GM18511 (cell line): Measurements from ENCODE around the gene ADTRP.
"Not testable (repeated sequence)": the region's sequence is repeated elsewhere in the genome, so short reads cannot be mapped to it uniquely, and the experiment has no call there.

Experiments used
- ATAC-seq: cut with Tn5 transposase; IDR thresholded peaks from one replicate; pipeline ENCODE4 v1.9.1; 2021; ENCODE audit warnings: mild to moderate bottlenecking, moderate library complexity; ENCODE audit not compliant: unreplicated experiment

The ADTRP gene

GRCh38 chr6:11702089-11702488 is 76.5 kb downstream of the ADTRP start:
- no peak for ATAC-seq

DNA sequence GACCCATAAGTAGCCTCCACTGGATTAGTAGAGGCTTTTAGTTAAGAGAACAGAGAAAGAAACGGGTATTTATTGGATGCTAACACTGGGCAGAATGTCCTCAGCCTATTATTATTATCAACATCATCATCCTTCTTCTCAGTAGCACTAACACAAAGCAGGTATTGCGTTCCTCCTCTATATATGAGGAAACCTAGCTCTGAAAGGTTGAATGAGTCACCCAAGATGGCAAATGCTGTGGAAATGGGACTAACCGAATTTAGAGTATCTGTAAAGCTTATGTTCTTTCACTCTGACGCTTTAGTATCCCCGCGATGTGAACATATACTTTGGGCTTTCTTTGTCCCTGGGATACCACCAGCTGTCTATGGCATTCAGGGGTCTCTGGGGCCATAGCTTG is 77.0 kb downstream of the ADTRP start:
- no peak for ATAC-seq

GRCh38 chr6:11700118-11700718 is 78.4 kb downstream of the ADTRP start:
- no peak for ATAC-seq

- no peak for ATAC-seq
Observed at GRCh38 chr6:11699576-11699975, 79.0 kb downstream of the ADTRP start.

- ATAC-seq, result no peak
Observed at GRCh38 chr6:11692451-11693376, 85.9 kb downstream of the ADTRP start.

GRCh38 chr6:11689847-11690246 is 88.8 kb downstream of the ADTRP start:
- no peak for ATAC-seq

- not testable (repeated sequence) for ATAC-seq
Observed at GRCh38 chr6:11689400-11689799, 89.2 kb downstream of the ADTRP start.

DNA sequence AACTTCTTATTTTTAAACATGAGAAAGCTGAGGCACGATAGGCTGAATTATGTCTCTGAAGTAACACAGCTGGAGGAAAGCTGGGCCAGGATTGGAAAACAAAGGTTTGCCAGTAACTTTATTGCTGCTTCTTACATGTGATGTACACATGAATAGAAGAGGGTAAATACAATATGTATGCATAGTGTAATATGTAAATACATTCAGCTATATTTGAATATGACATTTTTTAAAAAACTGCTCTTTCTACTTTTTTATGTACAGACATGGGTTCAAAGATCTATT is 90.2 kb downstream of the ADTRP start:
- no peak for ATAC-seq

DNA sequence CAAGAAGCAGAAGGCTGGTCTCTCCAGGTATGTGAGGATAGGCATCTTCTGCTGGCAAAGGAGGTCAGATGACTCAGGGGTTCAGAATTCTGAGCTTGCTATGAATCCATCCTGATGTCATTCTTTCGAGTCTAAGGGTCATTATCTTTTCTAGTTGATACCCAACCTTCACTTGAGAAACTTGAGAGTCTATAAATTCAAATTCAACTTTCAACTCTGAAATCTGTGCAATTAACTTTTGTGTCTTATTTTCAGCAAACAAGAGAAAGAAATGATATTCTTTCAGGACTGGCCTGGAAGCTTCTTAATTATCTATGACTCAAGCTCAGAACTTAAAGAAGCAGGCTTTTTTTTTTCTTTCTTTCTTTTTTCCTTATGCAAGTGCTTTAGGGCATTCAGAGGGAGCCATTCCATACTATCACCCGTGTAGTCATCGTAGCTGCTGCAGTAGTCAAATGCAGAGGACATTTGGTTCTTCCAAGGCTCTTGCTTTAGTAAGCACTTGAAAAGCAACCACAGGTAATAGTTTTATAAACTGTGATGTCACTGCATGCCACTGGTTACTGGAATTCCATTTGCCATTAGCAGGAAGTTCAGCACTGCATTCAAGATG is 93.0 kb downstream of the ADTRP start:
- no peak for ATAC-seq

DNA sequence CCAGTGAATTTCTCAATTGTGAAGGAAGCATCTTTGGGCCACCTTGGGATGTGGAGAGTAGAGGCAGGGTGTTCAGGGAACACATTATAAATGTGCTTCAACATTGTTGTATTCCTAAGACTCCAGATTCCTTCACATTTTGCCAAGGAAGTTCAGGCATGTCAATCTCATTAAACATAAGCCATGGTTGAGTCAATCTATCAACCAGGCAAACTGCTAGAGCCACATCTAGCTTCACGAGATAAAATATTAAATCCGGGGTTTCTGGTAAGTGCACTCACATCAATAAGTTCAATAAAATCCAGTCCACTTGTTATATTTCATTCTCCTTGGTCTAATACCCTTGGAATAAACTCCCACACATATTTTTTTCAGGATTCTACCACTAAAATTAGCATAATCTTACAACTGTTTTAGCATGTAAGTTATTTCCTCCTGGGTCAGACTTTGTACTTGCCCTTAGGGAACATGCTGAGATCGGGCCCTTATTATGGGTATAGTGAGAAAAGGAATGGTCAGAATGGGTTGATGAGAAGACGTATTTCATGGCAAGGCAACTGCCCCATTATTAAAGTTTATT is 93.6 kb downstream of the ADTRP start:
- no peak for ATAC-seq

DNA sequence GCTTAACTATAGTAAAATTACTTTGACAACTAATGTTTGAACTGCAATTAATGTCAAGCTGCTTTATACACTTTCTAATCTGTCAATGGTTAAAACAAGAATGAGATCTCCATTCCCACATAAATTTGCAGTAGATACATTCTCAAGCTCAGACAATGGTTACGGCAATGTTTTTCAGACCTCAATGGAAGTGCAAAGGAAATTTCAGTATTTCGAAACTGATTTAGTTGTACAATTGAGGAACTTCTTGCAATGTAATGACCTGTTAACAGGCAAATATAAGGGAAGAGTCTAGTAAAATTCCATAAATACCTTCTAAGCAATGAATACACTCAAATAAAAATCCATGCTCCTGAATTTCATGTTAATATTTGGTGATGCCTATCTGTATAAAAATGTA is 94.7 kb downstream of the ADTRP start:
- ATAC-seq, result no peak

DNA sequence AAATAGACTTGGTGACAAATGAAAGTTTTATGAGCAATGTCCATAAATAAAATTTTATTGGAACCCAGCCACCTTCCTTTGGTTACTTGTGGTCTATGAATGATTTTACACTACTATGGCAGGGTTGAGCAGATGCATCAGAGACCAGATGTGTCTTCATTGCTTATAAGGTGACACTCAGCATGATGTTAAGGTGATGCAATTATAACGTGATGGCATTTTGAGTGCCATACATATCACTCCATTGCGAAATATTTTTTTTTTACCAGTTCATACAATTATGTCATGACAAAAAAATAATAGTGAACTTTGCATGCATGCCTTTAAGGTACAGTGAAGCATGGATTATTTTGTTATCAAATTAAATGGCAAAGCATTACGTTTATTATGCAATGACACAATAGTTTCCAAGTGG is 96.0 kb downstream of the ADTRP start:
- ATAC-seq, result no peak

GRCh38 chr6:11681770-11682169 is 96.8 kb downstream of the ADTRP start:
- ATAC-seq, result no peak

DNA sequence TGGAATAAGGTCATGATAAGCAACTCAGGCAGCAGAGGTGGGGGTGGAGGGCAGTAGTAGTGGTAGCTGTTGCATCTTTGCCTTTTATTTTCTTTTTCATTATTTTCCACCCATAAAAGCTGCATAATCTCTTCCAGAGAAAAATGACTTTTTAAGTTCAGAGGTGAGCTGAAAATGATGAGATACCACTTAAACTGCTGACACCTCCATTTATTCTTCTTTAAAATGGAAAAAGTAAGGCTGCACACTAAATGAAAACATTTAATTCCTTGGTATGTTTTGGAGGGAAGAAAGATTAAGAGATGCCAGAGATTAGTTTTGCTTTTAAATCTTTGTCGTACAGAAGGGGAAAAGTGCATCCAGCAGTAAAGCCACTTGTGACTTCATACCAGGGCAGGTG is 97.2 kb downstream of the ADTRP start:
- no peak for ATAC-seq

GRCh38 chr6:11680479-11680878 is 98.1 kb downstream of the ADTRP start:
- ATAC-seq, result not testable (repeated sequence)

DNA sequence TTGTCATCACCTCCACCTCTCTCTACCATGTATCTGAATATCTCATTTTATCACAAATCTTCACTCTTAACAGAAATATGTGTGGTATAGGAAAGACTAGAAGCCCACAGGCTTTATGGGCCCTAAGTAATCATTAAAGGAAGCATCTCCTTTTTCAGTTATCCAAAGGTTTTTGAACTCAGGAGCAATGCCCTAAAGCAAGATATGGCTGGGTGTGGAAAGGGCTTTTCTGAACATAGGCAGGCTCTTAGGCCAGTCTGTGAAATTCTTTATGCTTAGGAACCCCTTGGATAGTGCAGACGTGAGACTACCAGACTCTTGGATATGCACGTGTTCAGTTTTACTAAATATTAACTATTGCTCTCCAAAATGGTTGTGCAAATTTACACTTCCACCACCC is 99.5 kb downstream of the ADTRP start:
- ATAC-seq, result no peak

DNA sequence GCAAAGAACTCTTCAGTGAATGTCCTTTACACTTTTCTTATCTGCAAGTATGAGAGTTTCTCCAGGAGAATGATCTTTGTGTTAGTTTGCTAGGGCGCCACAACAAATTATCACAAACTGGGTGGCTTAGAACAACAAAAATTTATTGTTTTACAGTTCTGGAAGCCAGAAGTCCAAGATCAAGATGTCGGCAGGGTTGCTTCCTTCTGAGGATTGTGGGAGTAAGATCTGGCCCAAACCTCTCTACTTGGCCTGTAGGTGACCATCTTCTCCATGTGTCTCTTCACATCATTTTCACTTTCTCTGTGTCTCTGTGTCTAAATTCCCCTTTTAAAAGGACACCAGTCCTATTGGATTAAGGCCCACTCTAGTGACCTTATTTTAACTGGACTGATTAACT is 103.0 kb downstream of the ADTRP start:
- no peak for ATAC-seq

DNA sequence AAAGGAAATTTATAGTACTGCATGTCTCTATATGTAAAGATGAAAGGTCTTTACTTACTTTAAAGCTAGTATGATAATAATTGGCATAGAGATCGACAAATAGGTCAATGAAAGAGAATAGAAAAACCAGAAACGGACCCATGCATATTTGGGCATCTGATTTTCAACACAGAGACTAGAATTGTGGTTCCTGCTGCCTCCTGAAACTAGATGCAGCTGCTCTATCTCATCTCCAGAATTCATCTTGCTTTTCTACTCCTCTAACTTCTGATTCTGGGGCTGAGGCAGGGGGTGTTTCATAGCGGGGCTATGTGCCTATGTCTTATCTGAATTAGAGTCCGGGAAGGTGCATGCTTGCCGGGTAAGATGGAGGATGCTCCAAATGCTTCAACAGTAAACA is 105.9 kb downstream of the ADTRP start:
- no peak for ATAC-seq

GRCh38 chr6:11672256-11672655 is 106.3 kb downstream of the ADTRP start:
- no peak for ATAC-seq

GRCh38 chr6:11669696-11670095 is 108.9 kb downstream of the ADTRP start:
- no peak for ATAC-seq

DNA sequence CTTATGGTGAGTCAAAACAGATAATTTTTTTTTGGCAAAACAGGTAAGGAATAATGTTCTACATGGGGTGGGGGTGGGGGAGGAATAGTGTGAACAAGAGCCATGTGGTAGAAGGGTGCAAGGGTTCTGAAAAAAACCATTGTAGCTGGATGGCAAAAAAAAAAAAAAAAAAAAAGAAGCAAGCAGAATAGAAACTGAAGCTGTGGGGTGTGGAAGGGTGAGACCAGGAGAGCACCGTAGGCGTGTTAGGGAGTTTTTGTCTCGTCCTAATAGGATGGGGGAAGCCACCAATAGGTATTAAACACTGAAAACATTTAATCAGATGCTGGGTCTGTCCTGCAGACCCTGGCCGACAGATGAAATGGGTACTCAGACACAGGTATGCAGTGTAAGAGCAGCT is 110.1 kb downstream of the ADTRP start:
- ATAC-seq, result no peak

DNA sequence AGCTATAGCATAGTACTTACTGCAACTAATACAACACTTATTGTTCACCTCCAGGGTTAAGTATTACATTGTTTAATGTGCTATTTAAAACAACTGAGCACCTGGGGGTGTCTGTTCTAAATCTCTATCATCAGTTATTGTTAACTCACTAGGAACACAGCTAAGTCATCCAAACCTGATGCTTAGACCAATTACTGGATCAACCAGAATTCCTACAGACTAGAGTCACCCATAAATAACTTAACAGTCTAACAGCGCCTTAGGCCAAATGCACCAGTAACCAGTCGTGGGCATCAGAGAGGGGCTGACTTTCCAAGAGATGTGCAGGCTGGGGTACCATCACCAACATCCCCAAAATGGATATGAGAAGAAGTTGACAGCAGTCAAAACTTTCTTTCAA is 110.7 kb downstream of the ADTRP start:
- ATAC-seq, result no peak
